Astrocyte of the spinal cord (primary cell): ENCODE data around the gene TEX14.

Experiments used
- DNase-seq: peaks from one replicate; pipeline ENCODE4 v3.0.0; 2011; ENCODE audit warnings: low read depth, low spot score
- H3K4me3 ChIP-seq: 2 replicates; pipeline ENCODE4 v1.5.1; 2011; ENCODE audit warnings: low read depth, mild to moderate bottlenecking, low read length, moderate library complexity
- in situ Hi-C: cut with HindIII; loops from 2 replicates; pipeline ENCODE4 v1.10.0; 2017; ENCODE audit warnings: low sequenced_read_pairs
- TF ChIP-seq, protein P1 (sequence below): IDR thresholded peaks from 2 replicates; pipeline ENCODE4 v1.5.1; 2012; ENCODE audit warnings: low read depth, mild to moderate bottlenecking, low read length, inconsistent platforms

The TEX14 gene

DNA sequence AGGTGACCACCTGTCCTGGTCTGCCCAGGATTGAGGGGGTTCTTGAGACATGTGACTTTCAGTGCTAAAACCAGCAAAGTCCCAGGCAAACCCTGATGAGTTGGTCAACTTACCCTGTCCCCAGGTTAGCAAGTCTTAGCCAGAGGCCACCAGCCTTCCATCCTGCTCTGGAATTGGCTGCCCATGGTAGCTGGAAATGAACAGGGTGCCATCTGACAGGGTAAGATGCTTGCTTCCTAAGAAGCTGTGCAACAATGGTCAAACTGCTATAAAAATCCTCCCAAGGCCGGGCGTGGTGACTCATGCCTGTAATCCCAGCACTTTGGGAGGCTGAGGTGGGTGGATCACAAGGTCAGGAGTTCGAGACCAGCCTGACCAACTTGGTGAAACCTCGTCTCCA lies 154.6 kb downstream of the TEX14 start:
- DNase-seq = no peak
- no peak overlapping the region for H3K4me3 ChIP-seq
- in situ Hi-C loops = no loop called here
- TF ChIP-seq, protein P1, sequence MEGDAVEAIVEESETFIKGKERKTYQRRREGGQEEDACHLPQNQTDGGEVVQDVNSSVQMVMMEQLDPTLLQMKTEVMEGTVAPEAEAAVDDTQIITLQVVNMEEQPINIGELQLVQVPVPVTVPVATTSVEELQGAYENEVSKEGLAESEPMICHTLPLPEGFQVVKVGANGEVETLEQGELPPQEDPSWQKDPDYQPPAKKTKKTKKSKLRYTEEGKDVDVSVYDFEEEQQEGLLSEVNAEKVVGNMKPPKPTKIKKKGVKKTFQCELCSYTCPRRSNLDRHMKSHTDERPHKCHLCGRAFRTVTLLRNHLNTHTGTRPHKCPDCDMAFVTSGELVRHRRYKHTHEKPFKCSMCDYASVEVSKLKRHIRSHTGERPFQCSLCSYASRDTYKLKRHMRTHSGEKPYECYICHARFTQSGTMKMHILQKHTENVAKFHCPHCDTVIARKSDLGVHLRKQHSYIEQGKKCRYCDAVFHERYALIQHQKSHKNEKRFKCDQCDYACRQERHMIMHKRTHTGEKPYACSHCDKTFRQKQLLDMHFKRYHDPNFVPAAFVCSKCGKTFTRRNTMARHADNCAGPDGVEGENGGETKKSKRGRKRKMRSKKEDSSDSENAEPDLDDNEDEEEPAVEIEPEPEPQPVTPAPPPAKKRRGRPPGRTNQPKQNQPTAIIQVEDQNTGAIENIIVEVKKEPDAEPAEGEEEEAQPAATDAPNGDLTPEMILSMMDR = no peak

DNA sequence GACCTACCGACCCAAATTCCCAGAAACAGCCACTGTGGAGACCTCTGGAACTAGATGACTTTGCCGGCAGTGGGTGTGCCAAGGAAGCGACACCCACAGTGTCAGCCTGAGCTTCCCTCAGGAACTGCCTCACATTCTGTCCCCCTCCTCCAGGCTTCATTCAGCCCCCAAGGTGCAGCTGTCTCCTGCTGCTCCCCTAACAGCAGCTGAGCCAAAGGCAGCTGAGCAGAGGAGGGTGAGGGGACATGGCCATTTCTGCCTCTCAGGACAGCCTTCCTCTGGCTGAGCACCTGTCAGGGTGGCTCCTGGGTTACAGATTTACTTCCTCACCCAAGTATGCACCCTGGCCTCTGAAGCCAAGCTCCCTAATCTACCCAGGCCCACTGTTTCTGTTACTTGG lies 155.3 kb downstream of the TEX14 start:
- in situ Hi-C loops = no loop called here
- H3K4me3 ChIP-seq = no peak overlapping the region
- no peak for DNase-seq
- TF ChIP-seq, protein P1 = no peak

DNA sequence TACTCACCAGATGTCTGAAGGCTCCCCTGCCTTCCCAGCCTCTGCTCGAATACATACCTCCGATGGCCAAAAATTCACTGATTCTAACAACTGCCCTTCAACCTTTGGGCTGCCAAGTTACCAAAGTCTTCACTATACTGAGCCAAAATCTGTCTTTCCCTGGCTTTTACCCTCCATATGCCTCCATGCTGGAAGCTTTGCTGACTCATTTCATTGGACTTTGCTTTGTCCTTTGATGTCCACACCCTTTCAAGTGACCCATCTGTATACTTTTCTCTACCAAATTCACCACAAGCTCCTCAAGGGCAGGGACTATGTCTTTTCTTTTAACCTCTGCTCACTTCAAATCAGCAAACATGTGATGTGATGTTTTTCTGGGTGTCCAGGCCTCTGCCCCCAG lies 156.4 kb downstream of the TEX14 start:
- peak; percentile 37 for DNase-seq
- H3K4me3 ChIP-seq = no peak overlapping the region
- TF ChIP-seq, protein P1 = no peak
- in situ Hi-C loops = no loop called here

DNA sequence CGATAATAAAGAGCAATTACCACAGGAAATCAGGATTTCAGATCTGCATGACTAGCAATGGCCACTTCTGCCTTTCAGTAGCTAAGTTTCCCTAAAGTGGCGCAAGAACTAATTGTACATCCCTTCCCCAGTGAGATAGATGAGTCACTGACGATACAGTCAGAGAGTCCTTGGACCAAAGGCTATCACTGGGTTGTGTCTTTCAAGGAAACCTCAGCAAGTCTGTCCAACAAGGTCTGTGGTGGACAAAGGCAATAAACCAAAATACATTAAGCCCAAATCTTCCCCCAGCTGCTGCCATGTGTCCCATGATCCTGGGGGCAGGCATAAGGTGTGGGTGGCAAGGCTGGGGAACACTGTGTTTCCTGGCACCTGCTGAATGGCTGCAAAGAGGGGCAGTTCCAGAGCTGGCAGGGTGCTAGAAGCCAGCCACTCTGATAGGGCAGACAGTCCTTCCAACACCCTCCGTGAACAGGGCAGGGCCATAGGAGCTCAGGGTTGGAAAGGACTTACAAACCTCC lies 156.9 kb downstream of the TEX14 start:
- TF ChIP-seq, protein P1 = no peak
- peak; percentile 20 for DNase-seq
- in situ Hi-C loops = no loop called here
- no peak overlapping the region for H3K4me3 ChIP-seq

DNA sequence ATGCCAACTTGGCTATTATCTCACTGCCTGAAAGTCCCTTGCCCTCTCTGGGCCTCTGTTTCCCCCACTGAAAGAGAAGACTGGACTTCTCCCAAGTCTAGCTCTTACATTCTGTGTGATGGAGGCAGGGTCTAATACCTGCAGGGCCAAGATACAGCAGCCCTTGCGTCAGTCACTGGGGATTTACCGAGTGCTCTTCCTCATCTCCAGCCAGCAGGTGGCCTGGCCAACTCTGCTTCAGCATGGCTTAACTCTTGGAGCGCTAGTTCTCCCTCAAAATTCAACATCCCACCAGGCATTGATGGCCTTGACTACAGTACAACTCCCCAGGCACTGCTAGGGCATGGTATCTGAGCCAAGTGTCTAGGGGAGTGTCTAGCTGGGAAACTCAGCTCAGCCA lies 157.5 kb downstream of the TEX14 start:
- no peak for DNase-seq
- TF ChIP-seq, protein P1 = no peak
- in situ Hi-C loops = no loop called here
- H3K4me3 ChIP-seq = no peak overlapping the region

DNA sequence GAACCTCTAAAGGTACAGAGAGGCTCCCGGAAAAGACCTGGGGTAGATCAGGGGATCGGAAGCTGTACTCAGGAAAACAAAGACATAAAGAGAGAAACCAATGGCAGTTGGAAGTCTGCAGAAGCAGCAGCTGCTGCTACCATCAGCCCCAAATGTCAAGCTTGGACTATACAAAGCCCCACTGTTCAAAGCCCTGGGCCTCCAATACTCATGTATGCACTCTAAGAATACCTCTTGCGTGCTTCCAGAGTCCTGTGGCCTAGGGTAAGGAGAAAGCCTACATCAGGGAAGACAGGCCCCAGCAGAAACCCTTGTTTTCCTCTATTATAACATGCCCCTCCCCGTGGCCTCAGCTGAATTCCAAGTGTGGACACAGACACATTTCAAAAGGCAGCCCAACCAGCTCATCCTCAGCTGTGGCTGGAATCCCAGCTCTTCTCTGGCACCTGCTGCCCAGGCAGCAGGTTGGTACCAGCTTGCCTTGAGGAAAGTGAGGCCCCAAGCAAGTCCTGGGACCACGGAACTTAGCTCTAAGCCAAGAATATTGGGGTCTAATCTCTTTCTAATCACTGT lies 158.1 kb downstream of the TEX14 start:
- in situ Hi-C loops = no loop called here
- TF ChIP-seq, protein P1 = no peak
- DNase-seq = no peak
- no peak overlapping the region for H3K4me3 ChIP-seq

DNA sequence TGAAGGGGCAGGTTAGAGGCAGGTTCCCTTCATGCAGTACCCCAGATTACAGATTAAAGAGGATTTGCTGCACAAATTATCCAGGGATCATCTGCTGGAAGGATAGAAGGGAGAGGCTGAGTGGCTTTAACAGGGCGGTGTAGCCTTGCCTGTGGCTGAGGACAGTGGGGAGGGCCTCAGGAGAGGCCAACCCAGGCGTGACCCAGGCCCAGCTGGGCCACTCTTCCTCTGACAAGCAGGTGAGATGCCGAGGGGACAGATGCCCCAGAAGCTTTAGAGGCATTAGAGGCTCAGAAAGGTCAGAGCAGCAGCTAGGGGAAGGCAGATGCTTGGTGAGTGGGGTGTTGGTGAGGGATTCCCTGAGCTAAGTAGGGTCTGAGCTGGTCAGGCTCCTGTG lies 159.3 kb downstream of the TEX14 start:
- in situ Hi-C loops = no loop called here
- H3K4me3 ChIP-seq = no peak overlapping the region

More for the DNA sequence above, 159.3 kb downstream of the TEX14 start:
- TF ChIP-seq, protein P1 = no peak
- no peak for DNase-seq
